Activated T-helper 1 cell treated with anti-CD3 and anti-CD28 coated beads, Interleukin-12 subunit alpha, Interleukin-12 subunit beta, Interleukin-2, Interleukin-4 antibody, amounts not matched to agents 30 ng/mL and 10 ng/mL and 1 ng/mL, durations not matched to agents 14 hours and 24 hours and 36 hours (primary cell): ENCODE measurements around the gene COL8A2. TPM values are rescaled to one million over a fixed set of nuclear protein-coding genes. Genes with fewer than 3 reads are reported as not detected.

Source experiments
- DNase-seq: peaks from one replicate; pipeline ENCODE4 v3.0.0; 2021; ENCODE audit warnings: low spot score
- H3K27ac Mint-ChIP-seq: one replicate; pipeline ENCODE4 v1.8.0; 2021; ENCODE audit warnings: mild to moderate bottlenecking, mixed read lengths
- H3K27me3 Mint-ChIP-seq: one replicate; pipeline ENCODE4 v1.8.0; 2022; ENCODE audit warnings: mild to moderate bottlenecking, moderate library complexity, mixed read lengths; ENCODE audit not compliant: insufficient read depth
- H3K36me3 Mint-ChIP-seq: one replicate; pipeline ENCODE4 v1.8.0; 2021; ENCODE audit warnings: low read depth, mixed read lengths
- H3K4me1 Mint-ChIP-seq: one replicate; pipeline ENCODE4 v1.8.0; 2021; ENCODE audit warnings: low read depth, mixed read lengths
- H3K4me3 Mint-ChIP-seq: one replicate; pipeline ENCODE4 v1.8.0; 2021; ENCODE audit warnings: mild to moderate bottlenecking, moderate library complexity, mixed read lengths
- H3K9me3 Mint-ChIP-seq: one replicate; pipeline ENCODE4 v1.8.0; 2021; ENCODE audit warnings: mixed read lengths
- intact Hi-C: fragments of 100-400 bp; cut with micrococcal nuclease; formaldehyde crosslinking; loops from one replicate; pipeline ENCODE4 v1.15.1; 2024
- total RNA-seq: library from RNA; stranded (reverse); gene quantifications from 2 replicates; pipeline ENCODE4 v1.2.3, GENCODE V29; 2022

COL8A2 gene
- total RNA-seq, 1 donor from 2014 or later = 0.08 TPM

- Mint-ChIP-seq H3K4me3 (no peak overlapping the region), H3K36me3 (peaks cover 18% of the 10 kb centered on the region), H3K27me3 (no peaks in the 10 kb centered on the region), H3K27ac (no peak overlapping the region), H3K4me1 (peaks cover 36% of the 10 kb centered on the region), H3K9me3 (no peaks in the 10 kb centered on the region)
- no peak for DNase-seq
- intact Hi-C loops = no loop called here
These were observed 14.5 kb upstream of the COL8A2 start for GRCh38 chr1:36139521-36139920.

GRCh38 chr1:36137776-36138175, 12.8 kb upstream of the COL8A2 start:
- Mint-ChIP-seq H3K27me3 (no peaks in the 10 kb centered on the region), H3K4me3 (no peak overlapping the region), H3K4me1 (peaks cover 24% of the 10 kb centered on the region), H3K9me3 (no peaks in the 10 kb centered on the region), H3K36me3 (peaks cover 14% of the 10 kb centered on the region), H3K27ac (no peak overlapping the region)
- no peak for DNase-seq
- intact Hi-C loops = no loop called here

- Mint-ChIP-seq H3K27me3 (no peaks in the 10 kb centered on the region), H3K4me1 (peaks cover 21% of the 10 kb centered on the region), H3K36me3 (peaks cover 14% of the 10 kb centered on the region), H3K27ac (no peak overlapping the region), H3K9me3 (no peaks in the 10 kb centered on the region), H3K4me3 (no peak overlapping the region)
- intact Hi-C loops = no loop called here
- no peak for DNase-seq
These were observed 12.2 kb upstream of the COL8A2 start for GRCh38 chr1:36137226-36137625.

- Mint-ChIP-seq H3K36me3 (peaks cover 12% of the 10 kb centered on the region), H3K27me3 (no peaks in the 10 kb centered on the region), H3K4me3 (no peak overlapping the region), H3K4me1 (peaks cover 16% of the 10 kb centered on the region), H3K9me3 (no peaks in the 10 kb centered on the region), H3K27ac (no peak overlapping the region)
- intact Hi-C loops = no loop called here
- DNase-seq = no peak
These were observed 11.5 kb upstream of the COL8A2 start for GRCh38 chr1:36136535-36136934.

GRCh38 chr1:36135796-36136195, 10.8 kb upstream of the COL8A2 start:
- H3K36me3 Mint-ChIP-seq = peaks cover 12% of the 10 kb centered on the region
- intact Hi-C loops = no loop called here
- no peaks in the 10 kb centered on the region for H3K9me3 Mint-ChIP-seq
- H3K4me1 Mint-ChIP-seq = peaks cover 10% of the 10 kb centered on the region
- H3K27ac Mint-ChIP-seq = no peak overlapping the region
- no peak overlapping the region for H3K4me3 Mint-ChIP-seq
- no peak for DNase-seq
- no peaks in the 10 kb centered on the region for H3K27me3 Mint-ChIP-seq

- no peak overlapping the region for H3K27ac Mint-ChIP-seq
- H3K27me3 Mint-ChIP-seq = no peaks in the 10 kb centered on the region
- intact Hi-C loops = no loop called here
- H3K4me1 Mint-ChIP-seq = peaks cover 5% of the 10 kb centered on the region
- H3K36me3 Mint-ChIP-seq = peaks cover 12% of the 10 kb centered on the region
- no peak overlapping the region for H3K4me3 Mint-ChIP-seq
- no peaks in the 10 kb centered on the region for H3K9me3 Mint-ChIP-seq
- DNase-seq = no peak
These were observed 10.3 kb upstream of the COL8A2 start for GRCh38 chr1:36135330-36135667.

- intact Hi-C loops = loop anchor here (1.0 kb wide), 1 partner anchor 35 kb away; no protein-coding TSS in a partner anchor
- no peak for DNase-seq
- H3K9me3 Mint-ChIP-seq = no peaks in the 10 kb centered on the region
- H3K4me3 Mint-ChIP-seq = no peak overlapping the region
- H3K27me3 Mint-ChIP-seq = no peaks in the 10 kb centered on the region
- H3K36me3 Mint-ChIP-seq = peaks cover 9% of the 10 kb centered on the region
- H3K4me1 Mint-ChIP-seq = no peaks in the 10 kb centered on the region
- H3K27ac Mint-ChIP-seq = no peak overlapping the region
These were observed 9.7 kb upstream of the COL8A2 start for GRCh38 chr1:36134505-36135329.

- Mint-ChIP-seq H3K27me3 (peaks cover 3% of the 10 kb centered on the region), H3K4me3 (no peak overlapping the region), H3K4me1 (no peaks in the 10 kb centered on the region), H3K27ac (no peak overlapping the region), H3K36me3 (peaks cover 5% of the 10 kb centered on the region), H3K9me3 (no peaks in the 10 kb centered on the region)
- intact Hi-C loops = loop anchor here (1.0 kb wide), 1 partner anchor 35 kb away; no protein-coding TSS in a partner anchor
- no peak for DNase-seq
These were observed 9.0 kb upstream of the COL8A2 start for GRCh38 chr1:36134031-36134430.

- Mint-ChIP-seq H3K4me1 (no peaks in the 10 kb centered on the region), H3K4me3 (no peak overlapping the region), H3K9me3 (no peaks in the 10 kb centered on the region), H3K27ac (no peak overlapping the region), H3K27me3 (peaks cover 3% of the 10 kb centered on the region), H3K36me3 (peaks cover 5% of the 10 kb centered on the region)
- no peak for DNase-seq
- intact Hi-C loops = no loop called here
These were observed 8.5 kb upstream of the COL8A2 start for GRCh38 chr1:36133484-36133883.

- DNase-seq = no peak
- H3K27me3 Mint-ChIP-seq = peaks cover 3% of the 10 kb centered on the region
These were observed 7.0 kb upstream of the COL8A2 start for GRCh38 chr1:36132029-36132428.

GRCh38 chr1:36128905-36129206, 3.8 kb upstream of the COL8A2 start:
- Mint-ChIP-seq H3K27ac (no peak overlapping the region), H3K9me3 (no peaks in the 10 kb centered on the region), H3K36me3 (no peaks in the 10 kb centered on the region), H3K27me3 (peaks cover 21% of the 10 kb centered on the region), H3K4me3 (no peak overlapping the region), H3K4me1 (no peaks in the 10 kb centered on the region)
- no peak for DNase-seq
- intact Hi-C loops = no loop called here

More at GRCh38 chr1:36132029-36132428, 7.0 kb upstream of the COL8A2 start:
- Mint-ChIP-seq H3K9me3 (no peaks in the 10 kb centered on the region), H3K36me3 (no peaks in the 10 kb centered on the region), H3K4me3 (no peak overlapping the region), H3K27ac (no peak overlapping the region), H3K4me1 (no peaks in the 10 kb centered on the region)
- intact Hi-C loops = no loop called here

- no peak for DNase-seq
- no peaks in the 10 kb centered on the region for H3K9me3 Mint-ChIP-seq
- H3K27ac Mint-ChIP-seq = no peak overlapping the region
- no peak overlapping the region for H3K4me3 Mint-ChIP-seq
- H3K36me3 Mint-ChIP-seq = no peaks in the 10 kb centered on the region
- intact Hi-C loops = no loop called here
- H3K27me3 Mint-ChIP-seq = peaks cover 23% of the 10 kb centered on the region
- H3K4me1 Mint-ChIP-seq = peaks cover 5% of the 10 kb centered on the region
These were observed 3.3 kb upstream of the COL8A2 start for GRCh38 chr1:36128126-36128904.

GRCh38 chr1:36126797-36127500, 1.9 kb upstream of the COL8A2 start:
- intact Hi-C loops = no loop called here
- no peak overlapping the region for H3K27ac Mint-ChIP-seq
- peaks cover 6% of the 10 kb centered on the region for H3K4me1 Mint-ChIP-seq
- H3K36me3 Mint-ChIP-seq = no peaks in the 10 kb centered on the region
- DNase-seq = no peak
- H3K4me3 Mint-ChIP-seq = no peak overlapping the region
- no peaks in the 10 kb centered on the region for H3K9me3 Mint-ChIP-seq
- peaks cover 32% of the 10 kb centered on the region for H3K27me3 Mint-ChIP-seq
